Anterior cingulate cortex (tissue), 58 donors: ENCODE measurements around the gene APOC3.
"Not testable (repeated sequence)": the region's sequence is repeated elsewhere in the genome, so short reads cannot be mapped to it uniquely, and the experiment has no call there.

Experiments
- DNase-seq, 58 donors: peaks; one replicate each; lab custom pipeline; 2025; lab: John Stamatoyannopoulos, UW

APOC3 gene

GRCh38 chr11:116801662-116802061 lies 28.0 kb upstream of the APOC3 start:
- DNase-seq: not testable (repeated sequence)

DNA sequence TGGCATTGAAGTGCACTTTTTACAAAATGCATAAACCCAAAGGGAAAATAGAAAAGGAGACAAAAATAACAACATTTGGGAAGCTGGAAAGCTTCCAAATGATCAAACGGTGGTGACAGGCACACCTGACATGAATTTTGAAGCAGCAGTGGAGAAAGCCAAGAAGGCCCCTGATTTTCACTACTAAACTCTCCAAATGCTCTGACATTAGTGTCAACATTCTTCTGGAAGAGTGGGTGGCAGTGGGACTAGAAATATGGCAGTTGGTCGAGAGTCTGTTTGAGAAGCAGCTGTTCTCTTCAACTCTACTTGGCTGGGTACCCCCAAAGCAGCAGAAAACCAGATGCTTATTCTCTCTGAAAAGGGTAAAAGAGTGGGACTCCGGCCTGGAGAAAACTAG lies 25.7 kb upstream of the APOC3 start:
- DNase-seq: no peak

- DNase-seq: no peak
These were observed 22.0 kb upstream of the APOC3 start for GRCh38 chr11:116807601-116808261.

DNA sequence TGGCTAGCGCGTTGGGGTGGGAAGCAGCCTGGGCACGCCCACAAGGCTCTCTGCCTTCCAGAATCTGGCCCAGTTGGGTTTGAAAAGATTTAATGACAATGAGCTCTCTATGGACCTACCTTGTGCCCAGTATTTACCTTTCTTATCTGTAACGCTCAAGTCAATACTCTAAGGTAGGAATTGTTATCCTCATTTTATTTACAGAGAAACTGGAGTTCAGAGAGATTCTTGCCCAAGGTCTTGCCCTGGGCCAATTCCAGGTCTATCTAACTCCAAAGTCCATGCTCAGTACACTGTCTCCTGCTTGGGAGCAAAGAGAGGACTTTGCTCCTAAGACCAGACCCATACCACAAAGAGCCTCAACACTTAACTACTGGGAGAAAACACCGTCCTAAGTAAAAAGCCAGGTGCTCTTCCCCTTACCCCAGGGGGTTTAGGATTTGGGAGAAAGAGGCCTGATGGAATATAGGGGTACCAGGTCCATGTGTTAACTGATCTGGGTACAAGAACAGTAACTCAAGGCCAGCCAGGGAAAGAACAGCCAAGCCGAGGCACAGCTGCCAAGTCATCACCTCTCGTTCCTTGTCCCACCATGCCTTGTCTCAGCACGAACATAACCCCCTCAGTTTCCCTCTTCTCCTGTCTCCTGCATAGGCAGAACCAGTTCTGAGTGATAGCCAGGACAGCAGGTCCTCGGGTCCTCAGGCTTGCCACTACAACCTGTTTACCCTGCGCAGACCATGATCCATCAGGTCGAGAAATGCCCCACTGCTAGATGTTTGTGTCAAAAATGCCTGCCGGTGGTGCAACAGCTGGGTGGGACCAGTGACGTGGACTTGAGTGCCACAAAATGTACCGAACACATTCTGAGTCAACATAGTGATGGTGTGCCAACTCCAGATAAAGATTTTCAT lies 21.2 kb upstream of the APOC3 start:
- DNase-seq: no peak

DNA sequence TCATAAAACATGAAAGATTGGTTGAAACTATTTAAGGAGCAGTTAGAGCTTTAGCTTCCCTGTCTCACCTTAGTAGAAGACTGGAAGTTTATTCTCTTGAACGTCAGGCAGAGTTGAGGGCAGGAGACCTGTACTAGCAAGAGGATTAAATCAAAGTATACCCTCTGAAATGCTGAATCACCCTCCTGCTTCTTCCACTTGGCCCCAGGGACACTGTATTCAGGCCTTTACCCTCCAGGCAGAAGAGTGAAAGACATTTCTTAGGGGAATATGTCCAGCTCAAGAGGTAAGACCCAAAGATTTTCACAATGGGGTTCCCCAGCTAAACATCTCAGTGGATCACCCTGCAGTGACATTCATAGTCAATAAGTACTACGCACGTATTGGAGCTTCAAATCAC lies 18.5 kb upstream of the APOC3 start:
- no peak for DNase-seq

DNA sequence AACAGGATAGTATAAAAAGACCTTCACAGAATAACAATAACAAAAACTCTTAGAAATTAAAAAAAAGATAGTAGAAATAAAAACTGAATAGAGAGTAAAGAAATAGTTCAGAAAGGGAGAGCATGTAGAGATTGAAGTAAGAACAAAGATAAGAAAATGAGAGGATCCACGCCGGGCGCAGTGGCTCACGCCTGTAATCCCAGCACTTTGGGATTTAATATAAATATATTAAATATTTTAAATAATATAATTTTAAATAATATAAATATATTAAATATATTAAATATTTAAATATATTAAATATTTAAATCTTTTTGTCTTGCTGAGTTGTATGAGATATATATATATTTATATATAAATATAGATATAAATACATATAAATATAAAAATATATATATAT lies 17.6 kb upstream of the APOC3 start:
- DNase-seq: no peak

DNA sequence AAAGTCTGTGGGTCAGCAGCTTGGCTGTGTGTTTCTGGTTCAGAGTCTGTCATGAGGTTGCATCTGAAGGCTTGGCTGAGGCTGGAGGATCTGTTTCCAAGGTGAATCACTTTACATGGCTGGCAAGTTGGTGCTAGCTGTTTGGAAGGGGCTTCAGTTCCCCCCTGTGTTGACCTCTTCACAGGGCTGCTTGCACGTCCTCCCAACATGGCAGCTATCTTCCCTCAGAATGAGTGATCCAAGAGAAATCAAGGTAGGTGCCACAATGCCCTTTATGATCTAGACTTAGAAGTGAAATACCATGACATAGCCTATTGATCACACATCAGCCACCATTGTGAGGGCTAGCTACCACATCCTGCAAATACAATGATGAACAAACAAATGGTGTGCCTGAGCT lies 16.5 kb upstream of the APOC3 start:
- DNase-seq: no peak

DNA sequence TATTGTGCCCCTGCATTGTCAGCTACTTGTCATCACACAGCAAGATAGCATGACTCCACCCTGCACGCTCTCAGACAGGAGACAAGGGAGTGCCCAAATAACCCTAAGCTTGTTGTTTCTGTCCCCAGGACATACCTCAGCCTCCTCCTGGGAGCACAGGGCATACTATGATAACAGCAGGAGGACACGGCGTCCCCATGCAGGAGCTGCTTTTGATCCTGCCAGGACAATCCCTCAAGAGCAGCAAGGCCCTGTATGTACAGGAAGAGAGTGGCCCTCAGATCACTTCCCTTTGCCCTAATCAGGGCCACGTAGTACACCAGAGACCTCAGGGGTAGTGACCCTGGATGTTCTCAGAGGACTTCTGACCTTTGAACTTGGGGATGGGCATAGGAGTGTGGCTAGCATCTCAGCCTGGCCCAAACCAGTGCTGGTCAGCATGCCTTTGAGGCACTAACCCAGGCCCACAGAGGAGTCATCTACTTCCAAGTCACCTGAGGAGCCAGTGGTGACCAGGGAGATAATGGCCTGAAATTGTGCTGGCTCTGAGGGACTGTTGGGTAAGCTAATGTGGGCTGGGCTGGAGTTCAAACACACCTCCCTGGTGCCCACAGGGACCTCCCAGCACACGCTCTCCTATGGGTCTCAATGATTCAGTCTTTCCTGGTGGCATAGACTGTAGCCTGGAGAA lies 15.8 kb upstream of the APOC3 start:
- DNase-seq: no peak

DNA sequence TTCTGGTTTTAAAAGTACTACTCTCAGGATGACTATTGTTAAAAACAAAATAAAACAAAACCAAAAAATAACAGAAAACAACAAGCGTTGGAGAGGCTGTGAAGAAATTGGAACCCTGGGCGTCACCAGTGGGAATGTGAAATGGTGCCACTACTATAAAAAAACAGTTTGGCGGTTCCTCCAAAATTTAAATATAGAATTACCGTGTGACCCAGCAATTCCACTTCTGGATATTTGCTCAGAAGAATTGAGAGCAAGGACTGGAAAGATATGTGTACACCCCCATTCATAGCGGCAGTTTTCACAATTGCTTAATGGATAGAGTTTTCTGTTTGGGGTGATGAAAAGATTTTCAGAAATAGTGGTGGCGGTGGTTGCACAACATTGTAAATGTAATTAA lies 15.2 kb upstream of the APOC3 start:
- no peak for DNase-seq

DNA sequence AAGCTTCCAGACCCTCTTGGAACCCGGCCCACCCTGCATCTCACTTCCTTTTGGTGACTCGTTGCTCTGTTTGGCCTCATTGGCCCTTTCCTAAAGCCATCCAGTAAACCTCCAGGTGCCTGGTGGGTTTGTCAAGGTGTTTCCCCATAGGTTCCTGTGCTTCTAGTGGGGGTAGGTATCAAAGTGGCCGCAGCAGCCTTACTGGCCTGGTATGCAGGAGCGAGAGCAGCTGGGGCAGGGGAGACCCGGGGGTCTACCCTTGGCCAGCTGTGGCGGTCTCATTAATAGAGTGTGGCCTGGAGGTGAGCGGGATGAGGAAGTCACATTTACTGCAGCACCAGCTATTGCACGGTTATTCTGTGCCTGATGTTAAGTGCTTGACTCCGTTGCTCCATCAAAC lies 10.7 kb upstream of the APOC3 start:
- no peak for DNase-seq

GRCh38 chr11:116821050-116821918 lies 8.4 kb upstream of the APOC3 start:
- no peak for DNase-seq

GRCh38 chr11:116822575-116822974 lies 7.1 kb upstream of the APOC3 start:
- DNase-seq: no peak

DNA sequence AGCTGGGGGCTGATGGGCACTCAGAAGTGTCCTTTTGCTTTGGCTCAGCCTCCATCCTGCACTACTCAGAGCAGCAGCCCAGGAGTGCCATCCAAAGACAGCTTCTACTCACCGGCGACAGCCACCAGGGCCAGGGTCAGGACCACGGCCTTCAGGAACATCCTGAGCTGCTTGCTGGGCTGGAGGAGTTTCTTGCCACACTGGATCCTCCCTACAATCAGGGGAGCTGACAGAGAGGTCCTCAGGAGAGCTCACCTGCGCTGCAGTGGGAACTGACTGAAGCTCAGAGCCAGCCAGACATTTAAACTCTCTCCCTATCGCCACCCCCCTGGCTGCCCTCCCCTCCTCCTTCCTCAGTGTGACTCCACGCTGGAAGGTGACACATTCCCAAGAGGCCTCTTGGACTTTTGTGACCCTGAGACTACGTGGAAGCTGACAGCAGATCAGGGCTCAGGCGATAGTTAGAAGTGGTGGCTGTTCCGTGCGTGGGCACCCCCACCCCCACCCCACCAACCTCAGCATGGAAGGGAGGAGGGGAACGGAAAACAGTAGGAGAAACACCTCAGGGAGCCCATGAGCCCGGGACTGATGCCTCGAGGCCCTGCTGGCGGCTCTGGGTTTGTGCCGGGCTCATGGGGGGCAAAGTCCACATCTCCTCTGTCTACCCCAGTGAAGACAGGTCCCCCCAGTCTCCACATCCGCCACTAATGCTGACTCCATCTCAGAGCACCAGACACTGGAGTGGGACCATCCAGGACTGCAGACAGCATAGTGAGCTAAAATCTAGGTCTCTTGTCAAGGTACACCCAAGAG lies 6.5 kb upstream of the APOC3 start, which contains the start of gene APOA4:
Gene APOA4 (minus strand): TSS at position 274 of the 813 bp plus-strand sequence. CDS start 113 bp downstream, at position 161.
- DNase-seq: no peak

DNA sequence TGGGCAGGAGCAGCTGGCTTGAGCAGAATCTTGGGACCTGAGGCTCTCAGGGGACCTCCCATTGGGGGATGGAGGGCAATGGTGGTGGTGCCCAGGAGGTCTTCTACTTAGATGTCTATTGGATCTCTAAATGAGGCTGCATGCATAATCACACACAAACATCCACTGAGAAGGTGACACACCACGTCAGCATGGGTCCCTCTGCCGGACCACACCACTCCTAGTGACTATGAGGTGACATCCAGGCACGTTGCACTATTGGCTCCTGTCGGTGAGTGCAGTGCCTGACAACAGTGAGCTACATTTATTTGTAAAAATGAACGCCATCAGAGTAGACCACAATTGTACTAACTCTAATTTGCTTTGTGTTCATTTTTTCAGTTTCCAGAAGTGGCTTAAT lies 4.3 kb upstream of the APOC3 start:
- DNase-seq: no peak

- no peak for DNase-seq
These were observed 3.6 kb upstream of the APOC3 start for GRCh38 chr11:116825854-116826750.

DNA sequence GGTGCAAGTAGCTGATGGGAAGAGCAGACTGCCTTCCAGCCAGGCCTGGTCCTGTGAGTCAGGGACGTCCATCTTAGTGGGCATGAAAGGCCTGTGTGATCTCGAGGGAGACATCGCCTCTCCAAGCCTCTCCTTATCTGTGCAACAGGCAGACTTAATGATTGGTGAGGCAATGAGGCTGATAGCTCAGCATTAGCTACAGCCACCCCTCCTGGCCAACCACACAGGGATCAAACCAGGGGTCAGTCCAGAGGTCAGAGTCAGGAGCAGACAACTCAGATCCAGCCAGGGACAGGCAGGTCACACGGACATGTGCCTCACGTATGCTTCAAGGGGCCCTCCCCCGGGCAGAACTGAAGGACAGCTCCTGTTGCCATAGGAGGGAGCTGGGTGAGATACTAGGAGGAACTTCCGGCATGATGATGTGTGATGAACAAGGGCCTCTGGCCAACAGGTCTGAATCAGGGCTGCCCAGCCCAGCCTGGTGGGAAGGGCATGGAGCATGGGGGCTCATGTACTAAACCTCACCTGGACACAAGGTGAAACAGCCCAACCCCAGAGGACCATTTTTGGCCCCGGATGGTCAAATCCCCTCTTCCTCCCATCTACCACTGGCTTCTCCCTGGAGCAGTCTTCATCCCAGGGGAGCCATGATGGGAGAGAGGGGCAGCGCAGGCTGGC lies 2.8 kb upstream of the APOC3 start:
- no peak for DNase-seq

DNA sequence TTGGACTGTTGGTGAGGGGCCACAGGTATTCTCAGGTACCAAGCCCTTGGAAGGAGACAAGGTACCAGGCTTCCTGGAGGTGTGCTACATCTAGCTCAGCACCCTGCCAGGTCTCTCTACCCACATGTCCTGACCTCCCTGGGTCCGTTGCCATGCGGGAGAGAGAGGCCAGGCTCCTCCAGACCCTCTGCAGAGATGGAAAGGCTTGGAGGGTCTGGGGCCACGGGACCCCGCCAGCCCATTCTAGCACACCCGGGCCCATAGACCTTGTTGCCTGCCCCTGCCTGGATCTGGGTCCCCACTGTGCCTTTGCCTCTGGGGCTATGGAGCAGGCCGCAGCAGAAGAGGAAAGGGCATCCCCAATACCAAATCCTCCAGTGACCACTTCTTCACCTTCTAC lies 2.2 kb upstream of the APOC3 start:
- DNase-seq: no peak
